Right atrium auricular region (tissue), 2 donors: ENCODE results near the gene PACS1. TPM values are rescaled to one million over a fixed set of nuclear protein-coding genes. Genes with fewer than 3 reads are reported as not detected.

Experiments used
- DNase-seq: peaks from one replicate; pipeline ENCODE4 v3.0.0-alpha.2; 2019; ENCODE audit warnings: low spot score
- H3K27ac ChIP-seq, 2 donors: fragments of 200-600 bp; sonication (generic); 1 replicate in 1 of 2; 2 replicates in 1 of 2; pipeline ENCODE4 v1.5.1; 2016 to 2019
- H3K27me3 ChIP-seq, 2 donors: fragments of 200-600 bp; sonication (generic); one replicate each; pipeline versions ENCODE4 v1.5.1 to v1.6.0; 2017 to 2019
- H3K36me3 ChIP-seq: fragments of 200-600 bp; sonication (generic); one replicate; pipeline ENCODE4 v1.5.1; 2016
- H3K4me1 ChIP-seq, 2 donors: fragments of 200-600 bp; sonication (generic); one replicate each; pipeline versions ENCODE4 v1.5.1 to v1.6.0; 2017 to 2019
- H3K4me3 ChIP-seq, 2 donors: fragments of 200-600 bp; sonication (generic); 1 replicate in 1 of 2; 2 replicates in 1 of 2; pipeline ENCODE4 v1.5.1; 2017 to 2019; ENCODE audit warnings: mild to moderate bottlenecking in 1 of 2, moderate library complexity in 1 of 2
- H3K9me3 ChIP-seq, 2 donors: fragments of 200-600 bp; sonication (generic); one replicate each; pipeline ENCODE4 v1.5.1; 2019
- CTCF ChIP-seq, 2 donors: fragments of 200-600 bp; sonication (generic); IDR thresholded peaks; one replicate each; pipeline ENCODE4 v1.5.1; 2019; ENCODE audit warnings: antibody characterized with exemption in 2 of 2
- total RNA-seq, 2 donors: library from RNA; depleted of rRNA; stranded (reverse); fragments of >200 nt; gene quantifications; one replicate each; pipeline ENCODE4 v1.1.0, GENCODE V29; 2016

The PACS1 gene
- total RNA-seq, 2 donors from 2014 or later = 47.7 to 88.9 TPM

GRCh38 chr11:66104057-66104638, 34.1 kb downstream of the PACS1 start:
- Histone ChIP-seq H3K4me3 (no peak overlapping the region), H3K9me3 (no peaks in the 10 kb centered on the region), H3K4me1 (peaks cover 0 to 7% of the 10 kb centered on the region in 2 donors), H3K36me3 (no peaks in the 10 kb centered on the region), H3K27ac (no peak overlapping the region), H3K27me3 (no peaks in the 10 kb centered on the region)
- no peak for DNase-seq
- no peak for TF ChIP-seq CTCF (IDR thresholded peaks at IDR 0.05)

- no peak for TF ChIP-seq CTCF (IDR thresholded peaks at IDR 0.05)
- no peak overlapping the region for H3K27ac ChIP-seq
- no peaks in the 10 kb centered on the region for H3K9me3 ChIP-seq
- H3K4me3 ChIP-seq = no peak overlapping the region
- H3K27me3 ChIP-seq = no peaks in the 10 kb centered on the region
- DNase-seq = no peak
- H3K36me3 ChIP-seq = no peaks in the 10 kb centered on the region
- H3K4me1 ChIP-seq = peaks cover 0 to 19% of the 10 kb centered on the region in 2 donors
These were observed 36.9 kb downstream of the PACS1 start for GRCh38 chr11:66106786-66107599.

- no peaks in the 10 kb centered on the region for H3K27me3 ChIP-seq
- TF ChIP-seq CTCF (IDR thresholded peaks at IDR 0.05) = no peak
- H3K36me3 ChIP-seq = no peaks in the 10 kb centered on the region
- DNase-seq = no peak
- H3K9me3 ChIP-seq = no peaks in the 10 kb centered on the region
- H3K4me3 ChIP-seq = no peak overlapping the region
- H3K4me1 ChIP-seq = peaks cover 0 to 27% of the 10 kb centered on the region in 2 donors
- no peak overlapping the region for H3K27ac ChIP-seq
These were observed 37.8 kb downstream of the PACS1 start for GRCh38 chr11:66107600-66108510.

GRCh38 chr11:66109294-66109693, 39.2 kb downstream of the PACS1 start:
- no peak overlapping the region for H3K4me3 ChIP-seq
- TF ChIP-seq CTCF (IDR thresholded peaks at IDR 0.05) = no peak
- no peak overlapping the region for H3K27ac ChIP-seq
- no peaks in the 10 kb centered on the region for H3K9me3 ChIP-seq
- DNase-seq = no peak
- H3K36me3 ChIP-seq = no peaks in the 10 kb centered on the region
- H3K27me3 ChIP-seq = no peaks in the 10 kb centered on the region
- peaks cover 0 to 35% of the 10 kb centered on the region in 2 donors for H3K4me1 ChIP-seq

- no peak overlapping the region for H3K4me3 ChIP-seq
These were observed 41.1 kb downstream of the PACS1 start for GRCh38 chr11:66111158-66111557.

More at GRCh38 chr11:66111158-66111557, 41.1 kb downstream of the PACS1 start:
- TF ChIP-seq CTCF (IDR thresholded peaks at IDR 0.05) = no peak
- H3K27ac ChIP-seq = no peak overlapping the region
- no peaks in the 10 kb centered on the region for H3K27me3 ChIP-seq
- DNase-seq = no peak
- no peaks in the 10 kb centered on the region for H3K36me3 ChIP-seq
- peaks cover 0 to 46% of the 10 kb centered on the region in 2 donors for H3K4me1 ChIP-seq
- no peaks in the 10 kb centered on the region for H3K9me3 ChIP-seq
